Measurements from ENCODE around the gene UBR4. TPM values are rescaled to one million over a fixed set of nuclear protein-coding genes. Genes with fewer than 3 reads are reported as not detected.

UBR4 gene
- total RNA-seq, 2 donors from 2014 or later, result 148 to 151 TPM

GRCh38 chr1:19121192-19121591 lies 88.9 kb downstream of the UBR4 start:
- no peaks in the 10 kb centered on the region for H3K9me3 ChIP-seq (ENCODE audit: control insufficient read depth, low read length)
- peaks cover 98% of the 10 kb centered on the region for H3K36me3 ChIP-seq (ENCODE audit: control insufficient read depth, insufficient read depth, low read length)
- Mint-ChIP-seq H3K27ac (no peak overlapping the region), H3K4me1 (no peaks in the 10 kb centered on the region), H3K4me3 (no peak overlapping the region), H3K27me3 (ENCODE audit: insufficient read depth) (no peaks in the 10 kb centered on the region), H3K36me3 (ENCODE audit: low read depth) (peaks cover 93% of the 10 kb centered on the region), H3K9me3 (no peaks in the 10 kb centered on the region)
- peak; percentile 18 for DNase-seq
- no peak overlapping the region for H3K27ac ChIP-seq (ENCODE audit: low read depth, low read length)
- H3K9ac ChIP-seq (ENCODE audit: extremely low read depth, low read length, poor library complexity, severe bottlenecking), result no peak overlapping the region
- TF ChIP-seq, protein P1, sequence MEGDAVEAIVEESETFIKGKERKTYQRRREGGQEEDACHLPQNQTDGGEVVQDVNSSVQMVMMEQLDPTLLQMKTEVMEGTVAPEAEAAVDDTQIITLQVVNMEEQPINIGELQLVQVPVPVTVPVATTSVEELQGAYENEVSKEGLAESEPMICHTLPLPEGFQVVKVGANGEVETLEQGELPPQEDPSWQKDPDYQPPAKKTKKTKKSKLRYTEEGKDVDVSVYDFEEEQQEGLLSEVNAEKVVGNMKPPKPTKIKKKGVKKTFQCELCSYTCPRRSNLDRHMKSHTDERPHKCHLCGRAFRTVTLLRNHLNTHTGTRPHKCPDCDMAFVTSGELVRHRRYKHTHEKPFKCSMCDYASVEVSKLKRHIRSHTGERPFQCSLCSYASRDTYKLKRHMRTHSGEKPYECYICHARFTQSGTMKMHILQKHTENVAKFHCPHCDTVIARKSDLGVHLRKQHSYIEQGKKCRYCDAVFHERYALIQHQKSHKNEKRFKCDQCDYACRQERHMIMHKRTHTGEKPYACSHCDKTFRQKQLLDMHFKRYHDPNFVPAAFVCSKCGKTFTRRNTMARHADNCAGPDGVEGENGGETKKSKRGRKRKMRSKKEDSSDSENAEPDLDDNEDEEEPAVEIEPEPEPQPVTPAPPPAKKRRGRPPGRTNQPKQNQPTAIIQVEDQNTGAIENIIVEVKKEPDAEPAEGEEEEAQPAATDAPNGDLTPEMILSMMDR (conservative IDR thresholded peaks at IDR 0.05), result no peak
- WGBS, 2 experiments (ENCODE audit: insufficient coverage in 1 of 2, insufficient read length in 1 of 2), result 93% methylated on average over 4 to 7 of the region's 7 CpGs
- no peaks in the 10 kb centered on the region for H3K27me3 ChIP-seq (ENCODE audit: control insufficient read depth, insufficient read depth, low read length, poor library complexity, severe bottlenecking)
- no peak overlapping the region for H3K4me3 ChIP-seq (ENCODE audit: low read length)
- H3K4me1 ChIP-seq (ENCODE audit: control insufficient read depth, insufficient read depth, low read length), result no peaks in the 10 kb centered on the region

DNA sequence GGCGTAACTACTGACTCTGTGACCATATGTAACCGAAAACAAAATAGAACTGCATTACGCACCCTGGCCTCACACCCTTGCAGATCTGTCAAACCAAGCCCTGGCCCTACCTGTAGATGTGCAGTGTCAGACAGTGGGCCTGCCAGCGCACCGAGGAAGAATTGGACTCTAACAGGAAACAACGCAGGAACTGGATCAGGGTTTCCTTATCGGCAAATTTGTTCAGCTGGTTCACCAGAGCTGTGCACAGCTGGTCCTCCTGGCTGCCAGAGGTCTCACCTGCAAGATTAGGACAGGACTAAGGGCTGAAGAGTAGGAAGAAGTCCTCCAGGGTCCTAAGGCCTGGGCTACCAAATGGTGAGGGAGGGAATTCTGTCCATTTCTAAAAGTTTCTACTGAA lies 90.0 kb downstream of the UBR4 start:
- Mint-ChIP-seq H3K27me3 (ENCODE audit: insufficient read depth) (no peaks in the 10 kb centered on the region), H3K9me3 (no peaks in the 10 kb centered on the region), H3K36me3 (ENCODE audit: low read depth) (peaks cover 93% of the 10 kb centered on the region), H3K4me1 (no peaks in the 10 kb centered on the region), H3K27ac (no peak overlapping the region), H3K4me3 (no peak overlapping the region)
- Histone ChIP-seq H3K27ac (ENCODE audit: low read depth, low read length) (no peak overlapping the region), H3K4me1 (ENCODE audit: control insufficient read depth, insufficient read depth, low read length) (no peaks in the 10 kb centered on the region), H3K36me3 (ENCODE audit: control insufficient read depth, insufficient read depth, low read length) (peaks cover 98% of the 10 kb centered on the region), H3K4me3 (ENCODE audit: low read length) (no peak overlapping the region), H3K27me3 (ENCODE audit: control insufficient read depth, insufficient read depth, low read length, poor library complexity, severe bottlenecking) (no peaks in the 10 kb centered on the region), H3K9ac (ENCODE audit: extremely low read depth, low read length, poor library complexity, severe bottlenecking) (no peak overlapping the region), H3K9me3 (ENCODE audit: control insufficient read depth, low read length) (no peaks in the 10 kb centered on the region)
- 98 to 100% methylated on average over 5 to 7 of the region's 7 CpGs for WGBS, 2 experiments (ENCODE audit: insufficient coverage in 1 of 2, insufficient read length in 1 of 2)
- DNase-seq, result peak; percentile 22
- TF ChIP-seq, protein P1 (conservative IDR thresholded peaks at IDR 0.05), result no peak

- H3K36me3 ChIP-seq (ENCODE audit: control insufficient read depth, insufficient read depth, low read length), result peaks cover 97% of the 10 kb centered on the region
- H3K27ac ChIP-seq (ENCODE audit: low read depth, low read length), result no peak overlapping the region
Measured at GRCh38 chr1:19115082-19115808, 94.8 kb downstream of the UBR4 start.

More at GRCh38 chr1:19115082-19115808, 94.8 kb downstream of the UBR4 start:
- no peak overlapping the region for H3K4me3 Mint-ChIP-seq
- H3K9ac ChIP-seq (ENCODE audit: extremely low read depth, low read length, poor library complexity, severe bottlenecking), result no peak overlapping the region
- H3K9me3 ChIP-seq (ENCODE audit: control insufficient read depth, low read length), result no peaks in the 10 kb centered on the region
- TF ChIP-seq, protein P1 (conservative IDR thresholded peaks at IDR 0.05), result no peak
- DNase-seq, result peak; percentile 20
- H3K27me3 Mint-ChIP-seq (ENCODE audit: insufficient read depth), result no peaks in the 10 kb centered on the region
- no peaks in the 10 kb centered on the region for H3K27me3 ChIP-seq (ENCODE audit: control insufficient read depth, insufficient read depth, low read length, poor library complexity, severe bottlenecking)
- no peaks in the 10 kb centered on the region for H3K4me1 Mint-ChIP-seq
- H3K9me3 Mint-ChIP-seq, result no peaks in the 10 kb centered on the region
- H3K4me1 ChIP-seq (ENCODE audit: control insufficient read depth, insufficient read depth, low read length), result no peaks in the 10 kb centered on the region
- 93 to 100% methylated on average over 2 to 6 of the region's 6 CpGs for WGBS, 2 experiments (ENCODE audit: insufficient coverage in 1 of 2, insufficient read length in 1 of 2)
- peak overlapping the region; percentile 38 for H3K27ac Mint-ChIP-seq
- H3K4me3 ChIP-seq (ENCODE audit: low read length), result no peak overlapping the region
- peaks cover 92% of the 10 kb centered on the region for H3K36me3 Mint-ChIP-seq (ENCODE audit: low read depth)
